GM23338 (cell line): Measurements from ENCODE around the gene WSCD2. TPM values are rescaled to one million over a fixed set of nuclear protein-coding genes. Genes with fewer than 3 reads are reported as not detected.

Source experiments
- ATAC-seq: fragments of 200-7000 bp; cut with Tn5 transposase; 3 replicates; pipeline ENCODE4 v1.9.1; 2020
- DNase-seq: peaks from one replicate; pipeline ENCODE4 v3.0.0-alpha.2; 2015; ENCODE audit warnings: low spot score
- H2AFZ ChIP-seq: fragments of 200-600 bp; sonication (generic); 2 replicates; pipeline ENCODE4 v1.8.0; 2016; ENCODE audit warnings: antibody characterized with exemption, mild to moderate bottlenecking, moderate library complexity
- H3F3A ChIP-seq: fragments of 200-600 bp; sonication (generic); replicated peaks from 2 replicates; pipeline ENCODE4 v1.8.0; 2017; ENCODE audit warnings: antibody characterized with exemption, mixed run types, low read depth
- H3K27ac ChIP-seq: fragments of 200-600 bp; sonication (generic); 2 replicates; pipeline ENCODE4 v1.6.1; 2016; ENCODE audit warnings: low read depth
- H3K27me3 ChIP-seq: fragments of 200-600 bp; sonication (generic); 2 replicates; pipeline ENCODE4 v1.8.0; 2016; ENCODE audit warnings: mild to moderate bottlenecking, mixed run types, moderate library complexity; ENCODE audit not compliant: insufficient read depth
- H3K36me3 ChIP-seq: fragments of 200-600 bp; sonication (generic); 2 replicates; pipeline ENCODE4 v1.8.0; 2016; ENCODE audit warnings: mild to moderate bottlenecking; ENCODE audit not compliant: insufficient read depth
- H3K4me1 ChIP-seq: fragments of 200-600 bp; sonication (generic); 2 replicates; pipeline ENCODE4 v1.8.0; 2016; ENCODE audit warnings: mild to moderate bottlenecking, moderate library complexity; ENCODE audit not compliant: insufficient read depth
- H3K4me2 ChIP-seq: fragments of 200-600 bp; sonication (generic); 2 replicates; pipeline ENCODE4 v1.7.1; 2017; ENCODE audit warnings: mixed run types
- H3K4me3 ChIP-seq: fragments of 200-600 bp; sonication (generic); 2 replicates; pipeline ENCODE4 v1.6.1; 2016; ENCODE audit warnings: mixed run types
- H3K79me2 ChIP-seq: fragments of 200-600 bp; sonication (generic); replicated peaks from 2 replicates; pipeline ENCODE4 v1.8.0; 2017; ENCODE audit warnings: mild to moderate bottlenecking; ENCODE audit not compliant: insufficient read depth
- H3K9me2 ChIP-seq: fragments of 200-600 bp; sonication (generic); 2 replicates; pipeline ENCODE4 v1.8.0; 2017; ENCODE audit not compliant: insufficient read depth
- H4K20me1 ChIP-seq: fragments of 200-600 bp; sonication (generic); replicated peaks from 2 replicates; pipeline ENCODE4 v1.8.0; 2017; ENCODE audit warnings: mild to moderate bottlenecking; ENCODE audit not compliant: insufficient read depth
- H3K27ac Mint-ChIP-seq: 2 replicates; pipeline ENCODE4 v1.8.0; 2020; ENCODE audit warnings: inconsistent platforms, mild to moderate bottlenecking, moderate library complexity, mixed read lengths
- H3K27me3 Mint-ChIP-seq: 3 replicates; pipeline ENCODE4 v1.8.0; 2022; ENCODE audit warnings: low read depth, mild to moderate bottlenecking, moderate library complexity, mixed read lengths, inconsistent platforms; ENCODE audit not compliant: insufficient read depth, poor library complexity
- H3K36me3 Mint-ChIP-seq: 3 replicates; pipeline ENCODE4 v1.8.0; 2021; ENCODE audit warnings: low read depth, mild to moderate bottlenecking, inconsistent platforms, moderate library complexity, mixed read lengths
- H3K4me1 Mint-ChIP-seq: 3 replicates; pipeline ENCODE4 v1.8.0; 2020; ENCODE audit warnings: mild to moderate bottlenecking, inconsistent platforms, mixed read lengths
- H3K4me3 Mint-ChIP-seq: 3 replicates; pipeline ENCODE4 v1.8.0; 2021; ENCODE audit warnings: moderate library complexity, mild to moderate bottlenecking, inconsistent platforms, mixed read lengths
- H3K9me3 Mint-ChIP-seq: 3 replicates; pipeline ENCODE4 v1.8.0; 2020; ENCODE audit warnings: moderate library complexity, mild to moderate bottlenecking, inconsistent platforms, mixed read lengths
- CREB1 ChIP-seq: fragments of 250-450 bp; sonication (Bioruptor Pico); IDR thresholded peaks from 2 replicates; pipeline ENCODE4 v1.5.0; 2020; ENCODE audit warnings: low read depth, mild to moderate bottlenecking, moderate library complexity
- CTCF ChIP-seq, 2 experiments: fragments of 200-600 bp in 1 of 2; sonication (generic) in 1 of 2; conservative IDR thresholded peaks; 2 replicates each; pipeline versions ENCODE4 v1.5.1 to v1.6.1; 2016 to 2017; ENCODE audit warnings: antibody characterized with exemption in 2 of 2, low read depth in 2 of 2, mild to moderate bottlenecking in 2 of 2, moderate library complexity in 1 of 2
- ETS1 ChIP-seq: IDR thresholded peaks from 2 replicates; pipeline ENCODE4 v1.6.1; 2016; ENCODE audit warnings: antibody characterized with exemption
- EZH2 ChIP-seq: fragments of 200-600 bp; sonication (generic); IDR thresholded peaks from one replicate; pipeline ENCODE4 v1.8.0; 2017; ENCODE audit warnings: antibody characterized with exemption, mild to moderate bottlenecking, low read depth; ENCODE audit not compliant: unreplicated experiment
- EZH2phosphoT487 ChIP-seq: fragments of 200-600 bp; sonication (generic); IDR thresholded peaks from one replicate; pipeline ENCODE4 v1.8.1; 2018; ENCODE audit warnings: antibody characterized with exemption; ENCODE audit not compliant: unreplicated experiment
- JUNB ChIP-seq: IDR thresholded peaks from one replicate; pipeline ENCODE4 v1.6.1; 2016; ENCODE audit warnings: antibody characterized with exemption; ENCODE audit not compliant: unreplicated experiment
- NANOG ChIP-seq: IDR thresholded peaks from 2 replicates; pipeline ENCODE4 v1.6.1; 2016; ENCODE audit warnings: antibody characterized with exemption, borderline replicate concordance
- POLR2AphosphoS5 ChIP-seq: IDR thresholded peaks from 2 replicates; pipeline ENCODE4 v1.6.1; 2016; ENCODE audit warnings: antibody characterized with exemption, low read depth
- REST ChIP-seq: IDR thresholded peaks from one replicate; pipeline ENCODE4 v1.6.1; 2018; ENCODE audit warnings: antibody characterized with exemption; ENCODE audit not compliant: unreplicated experiment
- STAT1 ChIP-seq: IDR thresholded peaks from one replicate; pipeline ENCODE4 v1.6.1; 2016; ENCODE audit warnings: antibody characterized with exemption; ENCODE audit not compliant: unreplicated experiment
- ZNF114 ChIP-seq: fragments of 250-450 bp; sonication (Bioruptor Pico); IDR thresholded peaks from 2 replicates; pipeline ENCODE4 v1.5.0; 2020; ENCODE audit warnings: mild to moderate bottlenecking, moderate library complexity
- ZNF331 ChIP-seq: fragments of 250-450 bp; sonication (Bioruptor Pico); IDR thresholded peaks from 2 replicates; pipeline ENCODE4 v1.5.0; 2020; ENCODE audit warnings: low read depth, mild to moderate bottlenecking, moderate library complexity
- ZNF462 ChIP-seq: fragments of 250-450 bp; sonication (Bioruptor Pico); IDR thresholded peaks from 2 replicates; pipeline ENCODE4 v1.5.0; 2020; ENCODE audit warnings: mild to moderate bottlenecking, moderate library complexity
- polyA plus RNA-seq: library from polyadenylated mRNA; unstranded; fragments of >200 nt; fragmentation: Nextera tagmentation; extraction: Ambion mirVana; gene quantifications from 2 replicates; pipeline ENCODE4 v1.2.1, GENCODE V29; 2016
- total RNA-seq: library from RNA; depleted of rRNA; stranded (reverse); fragments of >200 nt; shearing (Covaris generic); gene quantifications from 2 replicates; pipeline ENCODE4 v1.2.3, GENCODE V29; 2014

WSCD2 gene
- total and polyA plus RNA-seq, 2 experiments from 2014 or later: 0.66 to 3.1 TPM

- Histone ChIP-seq H3K4me3 (no peak overlapping the region), H3K27me3 (no peaks in the 10 kb centered on the region), H3K4me2 (no peak overlapping the region), H3K9me2 (peaks cover 10% of the 10 kb centered on the region; the same call in 1 of the 2 replicates), H3K36me3 (no peaks in the 10 kb centered on the region), H3F3A (no peaks in the 10 kb centered on the region), H3K27ac (no peak overlapping the region), H3K79me2 (no peaks in the 10 kb centered on the region), H3K4me1 (peaks cover 24% of the 10 kb centered on the region), H4K20me1 (no peaks in the 10 kb centered on the region), H2AFZ (no peak overlapping the region)
- TF ChIP-seq ZNF331 (CRISPR knock-in tag): no peak
- TF ChIP-seq EZH2: no peak
- TF ChIP-seq CTCF (conservative IDR thresholded peaks at IDR 0.05; ENCODE audit: low read depth in 2 of 2): no peak
- no peak for TF ChIP-seq STAT1
- no peak for TF ChIP-seq ZNF114 (CRISPR knock-in tag)
- TF ChIP-seq REST: no peak
- no peak for TF ChIP-seq ETS1
- no peak for TF ChIP-seq EZH2phosphoT487
- TF ChIP-seq JUNB: no peak
- TF ChIP-seq NANOG: no peak
- no peak for TF ChIP-seq ZNF462
- no peak for TF ChIP-seq POLR2AphosphoS5
- TF ChIP-seq CREB1 (CRISPR knock-in tag): no peak
- Mint-ChIP-seq H3K36me3 (peaks cover 19% of the 10 kb centered on the region), H3K4me1 (peaks cover 24% of the 10 kb centered on the region), H3K27ac (no peak overlapping the region), H3K9me3 (peaks cover 39% of the 10 kb centered on the region), H3K4me3 (no peak overlapping the region), H3K27me3 (peaks cover 2% of the 10 kb centered on the region)
- ATAC-seq (no peak), DNase-seq (no peak)
Measured at GRCh38 chr12:108257610-108258106, 128.6 kb downstream of the WSCD2 start.
